Lower leg skin (tissue), 3 donors: ENCODE data around the gene TSPAN32.

ENCODE experiments used
- POLR2A ChIP-seq, 2 donors: fragments of 450-650 bp; IDR thresholded peaks; one replicate each; pipeline ENCODE4 v1.6.1; 2016 to 2017; ENCODE audit warnings: antibody characterized with exemption in 2 of 2, mild to moderate bottlenecking in 1 of 2, moderate library complexity in 1 of 2
- TF ChIP-seq, protein P1 (sequence below), 3 donors: fragments of 450-650 bp; IDR thresholded peaks; one replicate each; pipeline ENCODE4 v1.5.1; 2016; ENCODE audit warnings: antibody characterized with exemption in 3 of 3, mild to moderate bottlenecking in 3 of 3, moderate library complexity in 2 of 3

DNA sequence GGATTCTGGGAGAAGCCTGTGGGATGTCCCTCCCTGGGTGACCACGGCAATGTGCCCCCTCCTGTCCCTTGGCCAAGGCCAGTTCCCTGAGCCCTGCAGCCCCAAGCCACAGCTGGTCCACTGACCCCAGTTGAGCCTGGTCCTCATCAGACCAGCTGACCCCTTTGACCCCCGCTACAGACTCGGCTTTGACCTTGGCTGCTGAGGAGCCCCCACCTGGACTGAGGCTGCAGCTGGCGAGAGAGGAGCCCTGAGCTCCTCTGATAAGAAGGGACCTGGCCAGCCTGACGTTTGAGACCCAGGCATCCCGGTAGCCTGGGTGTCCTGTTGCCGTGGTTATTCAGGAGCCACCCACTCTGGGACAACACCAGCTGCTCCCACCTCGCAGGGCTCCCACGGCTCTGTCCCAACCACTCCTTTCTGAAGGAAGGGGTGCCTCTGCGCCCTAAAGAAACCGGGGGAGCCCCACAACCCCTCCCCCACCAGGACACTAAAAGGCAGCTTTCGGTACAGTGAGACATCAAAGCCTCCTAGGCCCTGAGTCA is 34.4 kb upstream of the TSPAN32 start:
- TF ChIP-seq, protein P1, sequence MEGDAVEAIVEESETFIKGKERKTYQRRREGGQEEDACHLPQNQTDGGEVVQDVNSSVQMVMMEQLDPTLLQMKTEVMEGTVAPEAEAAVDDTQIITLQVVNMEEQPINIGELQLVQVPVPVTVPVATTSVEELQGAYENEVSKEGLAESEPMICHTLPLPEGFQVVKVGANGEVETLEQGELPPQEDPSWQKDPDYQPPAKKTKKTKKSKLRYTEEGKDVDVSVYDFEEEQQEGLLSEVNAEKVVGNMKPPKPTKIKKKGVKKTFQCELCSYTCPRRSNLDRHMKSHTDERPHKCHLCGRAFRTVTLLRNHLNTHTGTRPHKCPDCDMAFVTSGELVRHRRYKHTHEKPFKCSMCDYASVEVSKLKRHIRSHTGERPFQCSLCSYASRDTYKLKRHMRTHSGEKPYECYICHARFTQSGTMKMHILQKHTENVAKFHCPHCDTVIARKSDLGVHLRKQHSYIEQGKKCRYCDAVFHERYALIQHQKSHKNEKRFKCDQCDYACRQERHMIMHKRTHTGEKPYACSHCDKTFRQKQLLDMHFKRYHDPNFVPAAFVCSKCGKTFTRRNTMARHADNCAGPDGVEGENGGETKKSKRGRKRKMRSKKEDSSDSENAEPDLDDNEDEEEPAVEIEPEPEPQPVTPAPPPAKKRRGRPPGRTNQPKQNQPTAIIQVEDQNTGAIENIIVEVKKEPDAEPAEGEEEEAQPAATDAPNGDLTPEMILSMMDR (IDR thresholded peaks at IDR 0.05) = no peak
- TF ChIP-seq POLR2A (IDR thresholded peaks at IDR 0.05) = no peak
